NK-92 (cell line): ENCODE measurements around the gene ANO1.

Source experiments
- DNase-seq: peaks from one replicate; lab custom pipeline; 2025; ENCODE audit not compliant: unreplicated experiment; lab: John Stamatoyannopoulos, UW

Gene ANO1

DNA sequence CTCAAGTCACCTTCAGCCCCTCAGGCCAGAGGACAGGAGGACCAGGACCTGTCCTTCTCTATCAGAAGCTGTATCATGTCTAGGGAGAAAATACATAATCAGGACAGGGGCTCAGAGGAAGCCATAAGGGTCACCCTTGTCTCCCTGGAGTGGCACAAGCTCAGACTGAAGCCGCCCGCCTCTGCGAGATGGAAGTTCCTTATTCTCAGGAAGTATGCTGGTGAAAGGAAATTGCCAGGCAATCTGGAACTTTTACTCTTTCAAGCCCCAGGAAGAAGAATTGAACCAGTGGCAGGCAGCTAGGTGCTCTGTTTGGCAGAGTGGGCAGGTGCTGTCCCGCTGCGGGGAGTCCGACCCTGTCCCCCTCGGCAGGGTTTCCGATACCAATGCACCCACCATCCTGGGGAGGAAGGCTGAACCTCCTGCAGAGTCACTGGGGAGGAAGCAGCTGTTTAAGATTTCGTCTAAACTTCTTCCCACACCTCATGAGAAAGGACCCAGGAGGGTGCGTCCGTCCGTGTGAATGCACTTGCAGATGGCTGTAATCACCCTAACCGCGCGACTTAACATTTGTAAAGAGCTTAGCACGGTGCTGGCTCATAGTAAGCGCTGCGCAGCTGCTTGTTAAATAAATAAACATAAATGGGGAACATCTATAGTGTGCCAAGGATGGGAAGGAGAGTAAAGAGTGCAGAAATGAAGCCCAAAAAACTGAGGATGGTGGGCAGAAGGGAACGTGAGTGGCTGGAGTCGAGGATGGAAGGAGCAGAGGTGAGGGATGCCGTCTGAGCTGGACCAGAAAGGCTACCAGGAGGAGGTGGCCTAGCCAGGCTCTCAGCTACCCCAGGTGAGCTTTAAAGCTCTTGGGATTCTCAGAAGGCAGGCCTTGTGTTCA lies 5.0 kb upstream of the ANO1 start:
- no peak for DNase-seq

DNA sequence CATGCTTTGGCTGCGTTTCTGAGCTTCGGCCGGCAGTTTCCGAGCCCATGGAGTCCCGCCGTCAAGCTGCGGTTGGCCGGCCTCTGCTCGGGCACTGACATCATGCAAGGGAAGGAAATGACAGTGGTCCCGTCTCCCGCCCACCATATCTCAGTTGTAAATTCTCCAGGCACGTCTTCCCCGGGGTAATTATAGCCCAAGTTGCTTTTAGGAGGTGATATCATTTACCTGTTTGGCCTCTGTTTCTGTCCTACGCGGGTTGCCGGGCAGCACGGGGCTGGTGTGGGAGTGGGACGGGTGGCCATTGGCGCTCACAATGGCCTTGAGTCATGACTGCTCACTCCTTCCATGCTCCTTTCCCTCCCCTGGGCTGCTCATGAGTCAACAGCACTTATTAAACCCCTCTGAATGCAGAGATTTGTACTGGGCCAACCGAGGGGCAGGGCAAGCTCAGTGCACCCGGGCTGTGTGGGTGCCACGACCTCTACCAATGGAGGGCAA lies 4.2 kb upstream of the ANO1 start:
- DNase-seq: no peak

DNA sequence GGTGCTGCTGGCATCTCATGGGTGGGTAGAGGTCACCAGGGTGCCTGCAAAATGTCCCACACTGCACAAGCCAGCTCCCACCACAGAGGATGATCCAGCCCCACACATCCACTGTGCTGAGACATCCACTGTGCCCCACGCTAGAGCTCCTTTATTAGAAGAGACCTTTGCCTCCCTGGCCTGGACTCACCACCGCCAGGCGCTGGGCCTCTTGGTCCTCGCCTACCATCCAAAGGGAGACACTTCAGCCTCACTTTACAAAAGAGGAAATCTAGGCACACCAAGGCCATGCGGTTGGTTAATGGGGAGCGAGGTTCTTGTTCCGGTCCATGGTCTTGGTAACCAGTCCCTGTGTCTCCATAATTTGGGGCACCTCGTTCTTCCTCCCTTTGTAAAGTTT lies 3.4 kb upstream of the ANO1 start:
- no peak for DNase-seq

DNA sequence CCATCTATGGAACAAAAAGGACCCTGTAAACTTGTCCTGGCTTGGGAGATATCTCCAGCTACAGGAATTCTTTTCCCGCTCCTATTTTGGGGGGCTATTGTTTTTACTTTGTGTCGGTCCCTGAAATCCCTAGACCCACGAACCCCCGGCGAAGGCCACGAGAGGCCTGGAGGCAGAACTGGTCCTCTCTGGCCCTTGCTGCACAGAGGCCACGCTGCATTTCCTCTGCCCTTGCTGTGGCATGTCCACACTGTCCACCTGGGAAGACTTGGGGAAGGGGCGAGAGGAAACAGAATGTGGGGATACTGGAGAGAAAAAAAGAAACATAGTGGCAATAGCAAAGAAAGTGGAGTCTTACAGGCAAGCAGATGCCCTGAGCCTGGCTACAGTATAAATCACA lies 2.3 kb upstream of the ANO1 start:
- no peak for DNase-seq

DNA sequence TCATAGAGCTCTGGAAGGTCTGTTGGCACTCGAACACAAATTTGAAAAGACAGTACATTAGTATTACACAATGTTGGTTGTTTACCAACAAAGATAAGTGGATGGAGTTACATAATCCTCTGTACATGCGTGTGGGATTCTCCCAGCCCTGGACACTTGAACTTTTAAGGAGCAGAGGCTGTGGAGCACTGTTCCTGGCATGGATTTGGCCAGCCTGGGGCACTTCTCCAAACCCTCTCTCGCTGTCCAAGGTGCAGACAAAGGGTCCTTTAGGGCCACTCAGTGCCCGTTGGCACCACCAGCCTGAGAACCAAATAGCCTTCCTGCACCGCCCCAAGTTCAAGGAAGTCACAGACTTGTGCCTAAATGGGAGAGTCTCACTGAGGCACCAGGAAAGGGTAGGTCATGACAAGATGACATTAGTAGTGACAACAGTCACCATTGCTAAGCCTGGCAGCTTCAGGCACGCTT lies 1.6 kb upstream of the ANO1 start:
- DNase-seq: no peak

DNA sequence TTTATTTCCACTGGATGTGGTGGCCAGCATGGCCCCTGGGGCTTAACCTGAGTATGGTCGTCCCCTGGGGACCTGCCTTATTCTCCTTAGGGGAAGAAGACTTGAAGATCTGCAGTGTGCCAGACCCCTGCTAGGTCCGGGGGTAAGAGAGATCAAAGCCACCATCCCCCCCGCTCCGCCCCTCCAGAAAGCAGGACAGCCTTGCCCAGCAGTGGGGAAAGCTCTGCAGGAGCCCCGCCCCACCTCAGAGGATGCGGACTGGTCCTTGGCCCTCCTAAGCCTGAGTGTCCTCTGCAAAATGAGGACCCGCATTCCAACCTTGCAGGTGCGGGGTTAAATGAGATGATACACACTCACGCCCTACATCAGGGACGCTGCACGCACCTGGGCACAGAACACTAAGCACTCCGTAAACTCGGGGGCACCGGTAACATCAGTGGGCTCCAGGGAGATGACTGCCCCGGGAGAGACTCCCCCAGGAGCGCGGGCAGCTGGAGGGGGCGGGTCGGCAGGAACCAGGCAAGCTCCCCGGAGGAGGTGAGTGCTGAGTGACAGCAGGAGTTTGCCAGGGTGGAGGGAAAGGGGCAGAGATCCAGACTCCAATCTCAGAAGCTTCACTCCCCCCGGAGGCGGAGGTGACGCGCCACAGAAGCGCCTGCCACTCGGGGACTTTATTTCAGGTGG lies 564 bp upstream of the ANO1 start:
- no peak for DNase-seq

DNA sequence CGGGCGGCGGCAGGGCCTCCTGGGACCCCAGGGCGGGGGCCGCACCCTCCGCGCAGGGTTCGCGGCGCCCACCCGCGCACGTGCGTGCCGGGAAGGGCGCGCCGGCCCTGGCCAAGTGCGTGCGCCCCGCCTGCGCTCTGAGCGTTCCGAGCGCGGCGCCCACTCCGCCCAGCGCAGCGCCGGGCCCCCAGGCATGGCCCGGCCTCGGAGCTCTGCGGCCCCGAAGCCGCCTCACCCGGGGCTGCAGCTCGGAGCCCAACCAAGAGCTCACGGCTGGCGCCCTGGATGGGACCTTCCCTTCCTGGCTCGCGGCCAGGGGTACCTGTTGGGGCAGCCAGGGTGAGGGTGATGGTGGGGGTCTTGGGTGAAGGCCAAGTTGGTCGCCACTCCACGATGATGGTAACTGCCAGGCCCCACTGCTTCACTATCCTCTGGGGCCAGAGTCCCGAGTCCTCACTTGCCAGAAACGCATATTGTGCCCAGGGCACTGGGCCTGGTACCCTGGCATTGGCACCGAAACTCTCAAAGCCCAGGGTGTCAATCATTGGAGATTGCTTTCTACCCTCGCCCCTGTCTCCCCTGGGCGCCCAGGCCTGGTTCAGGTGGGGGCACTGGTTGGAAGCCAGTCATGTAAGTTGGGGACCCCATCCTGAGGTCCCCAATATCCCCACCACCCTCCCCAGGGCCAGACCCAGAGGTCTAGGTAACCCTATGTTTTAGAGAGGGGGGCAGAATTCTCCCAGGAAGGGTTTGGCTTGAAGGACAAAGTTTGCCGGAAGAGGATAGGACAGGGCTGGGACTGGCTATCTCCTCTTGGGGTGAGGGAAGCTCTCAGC lies 882 bp downstream of the ANO1 start:
- no peak for DNase-seq

DNA sequence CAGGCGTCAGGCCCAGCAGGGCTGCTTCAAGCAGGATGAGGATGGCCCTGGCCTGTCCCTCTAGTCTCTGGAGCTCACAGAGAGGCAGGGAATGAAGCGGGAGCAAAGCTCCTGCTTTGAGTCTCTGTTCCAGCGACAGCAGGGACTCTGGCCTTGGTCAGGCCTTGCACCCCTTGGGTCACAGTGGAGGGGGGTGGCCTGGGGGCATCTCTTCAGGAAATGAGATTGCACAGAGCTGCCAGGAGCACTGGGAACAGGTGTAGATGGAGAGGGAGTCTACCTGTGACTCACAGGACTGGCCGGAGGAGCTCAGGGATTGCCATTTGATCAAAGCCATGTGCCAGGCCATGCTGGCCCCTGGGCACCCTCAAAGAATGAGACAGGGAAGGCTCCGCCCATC lies 1.6 kb downstream of the ANO1 start:
- no peak for DNase-seq

DNA sequence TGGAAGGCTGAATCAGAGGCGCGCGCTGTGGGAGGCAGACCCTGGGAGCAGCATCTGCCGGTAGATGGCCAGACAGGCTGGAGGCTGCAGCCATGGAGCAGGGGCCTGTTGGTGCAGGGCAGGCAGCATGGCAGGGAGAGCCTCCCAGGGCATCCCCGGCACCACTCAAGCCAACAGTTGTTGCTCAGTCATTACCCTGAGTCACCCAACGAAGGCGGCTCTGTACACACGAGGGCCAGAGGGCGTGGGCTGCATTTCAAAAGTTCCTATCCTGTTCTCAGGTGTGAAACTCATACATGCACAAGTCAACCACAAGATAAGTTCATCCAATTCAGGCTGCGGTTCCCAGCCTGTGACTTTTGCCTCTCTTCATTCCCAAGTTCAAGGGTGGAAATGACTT lies 2.6 kb downstream of the ANO1 start:
- no peak for DNase-seq

DNA sequence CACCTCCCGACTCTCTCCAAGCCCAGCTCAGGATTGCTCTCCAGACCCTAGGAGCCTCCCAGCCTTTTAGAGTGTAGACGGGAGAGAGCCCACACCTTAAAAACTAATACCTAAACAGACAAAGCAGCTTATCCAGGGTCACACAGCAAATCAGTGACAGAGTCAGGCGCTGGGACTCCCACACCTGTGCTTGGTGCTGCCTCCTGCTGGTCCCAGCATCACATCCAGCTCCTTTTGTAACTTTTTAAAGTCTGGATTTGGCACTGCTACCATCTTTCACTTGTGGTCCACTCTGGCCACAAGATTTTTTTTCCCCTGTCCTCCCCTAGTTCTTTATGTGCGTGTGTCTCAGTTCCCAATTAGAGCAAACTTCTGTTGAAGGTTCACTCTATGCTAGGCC lies 4.7 kb downstream of the ANO1 start:
- DNase-seq: no peak

DNA sequence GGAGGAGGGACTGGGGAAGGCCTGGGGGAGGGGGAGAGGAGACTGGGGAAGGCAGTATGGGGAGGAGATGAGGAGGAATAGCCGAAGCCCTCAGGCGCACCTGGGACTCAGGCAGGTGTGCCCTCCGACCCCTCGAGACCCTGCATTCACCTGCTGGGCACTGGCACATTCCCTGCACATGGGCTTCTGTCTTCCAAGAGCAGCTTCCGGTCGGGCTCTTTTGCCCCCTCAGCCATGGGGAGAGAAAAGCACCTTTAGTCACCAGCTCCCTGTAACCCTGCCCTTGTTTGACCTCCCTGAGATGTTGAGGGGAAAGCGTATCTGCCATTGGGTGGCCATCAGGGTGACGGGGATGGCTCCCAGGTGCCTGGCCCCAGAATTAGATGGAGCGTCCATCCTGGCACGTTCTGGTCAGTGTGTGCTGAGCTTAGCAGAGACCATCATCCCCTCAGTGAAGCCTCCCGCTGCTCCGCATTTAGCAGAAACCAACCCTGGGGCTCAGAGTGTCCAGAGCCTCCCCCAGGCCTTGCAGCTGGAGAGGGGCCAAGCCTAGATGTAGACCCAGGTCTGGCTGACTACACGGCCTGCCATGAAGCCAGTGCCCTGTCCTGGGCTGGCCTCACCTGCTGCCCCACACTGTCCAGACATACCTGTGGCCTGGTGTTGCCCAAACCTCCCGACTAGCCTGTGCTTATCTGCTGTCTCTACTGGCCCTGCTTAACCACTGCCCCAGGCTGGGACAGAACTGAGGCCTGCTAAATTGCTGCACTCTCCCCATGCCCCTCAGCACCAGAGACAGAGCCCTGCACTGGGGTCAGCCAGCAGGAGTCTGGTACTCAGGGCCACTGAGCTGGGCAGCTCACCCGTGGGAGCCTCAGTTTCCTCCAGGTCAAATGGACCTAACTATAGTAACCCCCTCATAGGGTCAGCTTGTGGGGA lies 6.2 kb downstream of the ANO1 start:
- DNase-seq: no peak

DNA sequence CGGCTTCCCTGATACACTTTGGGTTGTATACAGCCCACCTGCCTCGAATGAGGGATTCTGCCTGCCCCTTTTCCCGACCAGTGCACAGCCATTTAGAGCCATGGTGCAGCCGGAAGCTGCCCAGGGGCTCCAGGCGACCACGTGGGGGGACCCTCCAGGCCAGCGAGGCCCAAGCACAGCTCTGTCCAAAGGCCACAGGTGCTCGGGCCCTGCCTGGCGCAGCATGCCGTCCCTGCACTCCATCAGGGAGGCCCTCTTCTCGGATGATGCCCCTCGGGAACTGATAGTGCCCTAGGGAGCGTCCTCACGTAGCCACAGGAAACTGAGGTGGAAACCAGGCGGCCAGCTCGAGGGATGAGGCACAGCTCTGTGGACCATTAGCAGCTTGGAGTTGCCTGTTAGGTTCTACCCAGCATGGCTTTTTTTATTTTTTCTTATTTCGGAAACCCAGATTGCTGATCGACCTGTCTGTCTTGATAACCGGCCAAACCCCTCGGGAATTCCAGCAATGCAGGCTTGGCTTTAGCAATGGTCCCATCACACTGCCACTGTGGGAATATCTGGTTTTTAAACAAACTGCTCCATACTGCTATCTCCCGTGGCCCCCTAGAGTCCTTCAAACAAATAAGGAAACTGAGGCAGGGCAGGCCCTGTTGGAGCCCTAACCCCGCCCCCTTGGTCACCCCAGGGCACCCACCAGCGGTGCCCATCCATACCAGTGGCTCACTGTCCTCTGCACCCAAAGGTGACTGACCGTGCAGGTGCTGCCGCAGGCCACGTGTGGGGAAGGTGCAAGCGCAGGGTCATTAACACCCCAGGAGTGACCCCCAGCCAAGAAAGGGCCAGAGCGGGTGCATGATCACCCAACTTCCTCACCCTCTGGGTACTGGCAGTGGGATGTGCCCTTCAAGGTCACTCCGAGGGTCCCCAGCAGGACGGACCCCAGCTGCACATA lies 8.0 kb downstream of the ANO1 start:
- DNase-seq: no peak

DNA sequence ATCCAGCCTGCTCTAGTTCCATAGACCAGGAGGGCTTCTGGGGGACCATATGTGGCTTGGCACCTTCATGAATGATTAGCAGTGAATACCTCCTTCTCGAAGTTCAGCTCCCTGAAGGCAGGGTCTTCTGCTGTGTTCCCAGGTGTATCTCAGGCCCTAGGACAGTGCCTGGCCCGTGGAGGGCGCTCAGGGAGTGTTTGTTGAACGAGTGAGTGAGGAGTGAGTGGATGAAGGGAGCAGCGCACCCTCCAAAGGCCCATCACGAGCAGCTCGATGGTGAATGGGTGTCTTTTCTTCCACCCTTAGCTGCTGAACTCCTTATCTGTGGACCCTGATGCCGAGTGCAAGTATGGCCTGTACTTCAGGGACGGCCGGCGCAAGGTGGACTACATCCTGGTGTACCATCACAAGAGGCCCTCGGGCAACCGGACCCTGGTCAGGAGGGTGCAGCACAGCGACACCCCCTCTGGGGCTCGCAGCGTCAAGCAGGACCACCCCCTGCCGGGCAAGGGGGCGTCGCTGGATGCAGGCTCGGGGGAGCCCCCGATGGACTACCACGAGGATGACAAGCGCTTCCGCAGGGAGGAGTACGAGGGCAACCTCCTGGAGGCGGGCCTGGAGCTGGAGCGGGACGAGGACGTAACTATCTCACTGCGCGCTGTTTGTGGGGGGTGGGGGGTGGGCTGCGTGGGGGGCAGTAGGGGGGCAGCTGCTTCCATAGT lies 9.5 kb downstream of the ANO1 start:
- no peak for DNase-seq

DNA sequence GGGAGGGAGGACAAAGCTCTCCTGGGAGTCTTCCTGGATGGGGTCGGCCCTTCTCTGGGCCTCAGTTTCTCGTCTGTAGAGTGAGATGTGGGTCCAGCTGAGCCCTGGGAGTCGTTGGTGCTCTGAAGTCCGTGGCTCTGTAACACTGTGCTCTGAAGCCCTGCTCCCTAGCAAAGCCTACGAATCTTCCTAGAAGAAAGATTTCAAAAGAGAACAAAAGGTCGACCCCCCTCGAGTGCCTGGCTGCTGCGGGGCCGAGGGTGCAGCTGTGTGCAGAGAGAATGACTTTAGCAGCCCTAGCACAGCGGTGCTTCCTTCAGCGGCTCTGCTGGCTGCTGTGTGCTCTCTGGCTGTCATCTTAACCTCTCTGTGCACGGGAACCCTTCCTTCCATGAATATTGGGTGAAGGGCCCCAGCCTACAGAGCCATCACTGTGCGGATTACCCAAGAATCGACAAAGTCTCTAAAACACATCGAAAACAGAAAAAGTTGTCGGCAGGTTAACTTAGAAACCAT lies 10.7 kb downstream of the ANO1 start:
- no peak for DNase-seq

DNA sequence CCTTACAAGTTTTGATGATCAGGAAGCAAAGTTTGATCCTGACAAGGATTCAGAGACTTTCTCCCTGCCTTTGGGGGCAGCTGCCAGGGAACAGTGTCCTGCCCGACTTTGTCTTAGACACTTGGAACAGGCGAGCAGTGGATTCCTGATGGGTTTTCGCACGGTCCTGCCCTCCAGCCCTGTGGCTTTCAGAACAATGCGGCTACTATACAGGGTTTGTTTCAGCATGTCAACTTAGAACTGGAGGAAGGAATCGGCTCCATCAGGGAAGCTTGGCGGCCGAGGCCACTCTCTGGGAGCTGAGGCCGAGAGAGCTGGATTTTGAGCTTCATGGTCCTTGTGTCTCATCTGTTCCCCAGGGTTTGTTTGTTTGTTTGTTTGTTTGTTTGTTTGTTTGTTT lies 11.5 kb downstream of the ANO1 start:
- no peak for DNase-seq

DNA sequence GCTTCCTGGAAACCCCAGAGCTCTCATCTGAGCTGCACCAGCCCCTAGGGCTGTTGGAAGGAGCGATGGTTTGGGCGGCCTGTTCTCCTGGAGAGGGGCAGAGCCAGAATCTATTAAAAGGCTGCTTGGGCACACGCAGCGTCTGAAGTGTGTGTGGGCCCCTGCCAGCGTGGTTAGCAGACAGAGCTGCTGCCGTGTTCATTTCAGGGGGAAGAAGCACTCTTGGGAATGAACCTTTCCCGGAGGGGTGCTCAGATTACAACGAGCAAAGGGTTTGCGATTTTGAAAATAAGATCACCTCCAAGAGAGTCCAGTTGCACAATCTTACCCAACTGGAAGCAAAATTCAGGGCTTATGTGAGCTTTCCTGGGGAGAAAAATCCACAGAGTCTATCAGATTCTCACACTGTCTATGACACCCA lies 12.9 kb downstream of the ANO1 start:
- DNase-seq: no peak

DNA sequence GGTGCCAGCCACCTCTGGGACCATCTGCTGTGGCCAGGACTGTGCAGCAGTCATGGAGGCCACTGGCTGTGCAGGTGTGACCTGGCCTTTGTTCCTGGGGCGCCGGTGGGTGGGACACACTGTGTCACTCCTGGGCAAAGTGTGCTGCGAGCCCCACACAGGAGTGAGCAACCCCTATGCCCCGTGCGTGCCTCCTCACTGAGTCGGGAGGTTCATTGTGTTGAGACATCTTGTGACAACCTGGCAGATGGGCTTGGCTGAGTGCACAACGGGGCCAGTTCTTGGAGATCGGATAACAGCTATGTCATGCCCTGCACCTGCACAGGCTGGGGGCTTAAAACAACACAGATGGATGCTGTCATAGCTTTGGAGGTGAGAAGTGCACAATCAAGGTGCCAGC lies 13.5 kb downstream of the ANO1 start:
- DNase-seq: no peak
